NT2/D1 (cell line): ENCODE measurements around the gene ADAMTS12.

Source experiments
- DNase-seq: peaks from one replicate; pipeline ENCODE4 v3.0.0-alpha.2; 2011; ENCODE audit warnings: low read depth, low spot score
- H3K27me3 ChIP-seq: 2 replicates; pipeline ENCODE4 v1.6.0; 2011; ENCODE audit warnings: mild to moderate bottlenecking; ENCODE audit not compliant: insufficient read length, insufficient read depth
- H3K36me3 ChIP-seq: 2 replicates; pipeline ENCODE4 v1.6.1; 2011; ENCODE audit warnings: mild to moderate bottlenecking, low read length, mixed read lengths; ENCODE audit not compliant: insufficient read depth, insufficient read length
- H3K4me1 ChIP-seq: 2 replicates; pipeline ENCODE4 v1.5.1; 2011; ENCODE audit not compliant: insufficient read depth, insufficient read length
- H3K4me3 ChIP-seq: 2 replicates; pipeline ENCODE4 v1.5.1; 2011; ENCODE audit warnings: low read depth; ENCODE audit not compliant: insufficient read length
- H3K9ac ChIP-seq: 2 replicates; pipeline ENCODE4 v1.6.0; 2011; ENCODE audit warnings: low read depth; ENCODE audit not compliant: insufficient read length
- H3K9me3 ChIP-seq: 2 replicates; pipeline ENCODE4 v1.5.1; 2011; ENCODE audit warnings: mild to moderate bottlenecking, low read length; ENCODE audit not compliant: insufficient read depth
- SUZ12 ChIP-seq: IDR thresholded peaks from 2 replicates; pipeline ENCODE4 v1.6.1; 2011; ENCODE audit not compliant: insufficient read length, insufficient read depth; ENCODE audit errors: extremely low read depth
- YY1 ChIP-seq: IDR thresholded peaks from 2 replicates; pipeline ENCODE4 v1.6.1; 2011; ENCODE audit not compliant: insufficient read length, insufficient read depth
- ZNF274 ChIP-seq: IDR thresholded peaks from 2 replicates; pipeline ENCODE4 v1.6.1; 2011; ENCODE audit warnings: mild to moderate bottlenecking, low read depth, low read length

The ADAMTS12 gene

DNA sequence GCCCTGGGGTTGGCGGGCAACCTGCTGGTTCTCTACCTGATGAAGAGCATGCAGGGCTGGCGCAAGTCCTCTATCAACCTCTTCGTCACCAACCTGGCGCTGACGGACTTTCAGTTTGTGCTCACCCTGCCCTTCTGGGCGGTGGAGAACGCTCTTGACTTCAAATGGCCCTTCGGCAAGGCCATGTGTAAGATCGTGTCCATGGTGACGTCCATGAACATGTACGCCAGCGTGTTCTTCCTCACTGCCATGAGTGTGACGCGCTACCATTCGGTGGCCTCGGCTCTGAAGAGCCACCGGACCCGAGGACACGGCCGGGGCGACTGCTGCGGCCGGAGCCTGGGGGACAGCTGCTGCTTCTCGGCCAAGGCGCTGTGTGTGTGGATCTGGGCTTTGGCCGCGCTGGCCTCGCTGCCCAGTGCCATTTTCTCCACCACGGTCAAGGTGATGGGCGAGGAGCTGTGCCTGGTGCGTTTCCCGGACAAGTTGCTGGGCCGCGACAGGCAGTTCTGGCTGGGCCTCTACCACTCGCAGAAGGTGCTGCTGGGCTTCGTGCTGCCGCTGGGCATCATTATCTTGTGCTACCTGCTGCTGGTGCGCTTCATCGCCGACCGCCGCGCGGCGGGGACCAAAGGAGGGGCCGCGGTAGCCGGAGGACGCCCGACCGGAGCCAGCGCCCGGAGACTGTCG is 45.4 kb upstream of the ADAMTS12 start:
- H3K4me3 ChIP-seq: no peak overlapping the region
- no peaks in the 10 kb centered on the region for H3K9me3 ChIP-seq
- TF ChIP-seq SUZ12 (no peak), YY1 (no peak), ZNF274 (no peak)

DNA sequence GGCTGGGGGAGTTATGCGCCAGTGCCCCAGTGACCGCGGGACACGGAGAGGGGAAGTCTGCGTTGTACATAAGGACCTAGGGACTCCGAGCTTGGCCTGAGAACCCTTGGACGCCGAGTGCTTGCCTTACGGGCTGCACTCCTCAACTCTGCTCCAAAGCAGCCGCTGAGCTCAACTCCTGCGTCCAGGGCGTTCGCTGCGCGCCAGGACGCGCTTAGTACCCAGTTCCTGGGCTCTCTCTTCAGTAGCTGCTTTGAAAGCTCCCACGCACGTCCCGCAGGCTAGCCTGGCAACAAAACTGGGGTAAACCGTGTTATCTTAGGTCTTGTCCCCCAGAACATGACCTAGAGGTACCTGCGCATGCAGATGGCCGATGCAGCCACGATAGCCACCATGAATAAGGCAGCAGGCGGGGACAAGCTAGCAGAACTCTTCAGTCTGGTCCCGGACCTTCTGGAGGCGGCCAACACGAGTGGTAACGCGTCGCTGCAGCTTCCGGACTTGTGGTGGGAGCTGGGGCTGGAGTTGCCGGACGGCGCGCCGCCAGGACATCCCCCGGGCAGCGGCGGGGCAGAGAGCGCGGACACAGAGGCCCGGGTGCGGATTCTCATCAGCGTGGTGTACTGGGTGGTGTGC is 44.7 kb upstream of the ADAMTS12 start, which contains the start of gene RXFP3:
TSS of gene RXFP3 (plus strand) at position 6 of the 636 bp plus-strand sequence. CDS start at position 361, 355 bp downstream.
- Histone ChIP-seq H3K36me3 (no peaks in the 10 kb centered on the region), H3K9ac (peak within 1 kb of the TSS; percentile 42), H3K27me3 (peaks cover 31% of the 10 kb centered on the region), H3K9me3 (no peaks in the 10 kb centered on the region), H3K4me1 (no peaks in the 10 kb centered on the region), H3K4me3 (peak within 1 kb of the TSS; percentile 54)
- no peak for DNase-seq
- TF ChIP-seq SUZ12: no peak

More for the DNA sequence above, 45.4 kb upstream of the ADAMTS12 start:
- Histone ChIP-seq H3K9ac (no peak overlapping the region), H3K36me3 (no peaks in the 10 kb centered on the region), H3K27me3 (peaks cover 31% of the 10 kb centered on the region), H3K4me1 (no peaks in the 10 kb centered on the region)
- DNase-seq: no peak

DNA sequence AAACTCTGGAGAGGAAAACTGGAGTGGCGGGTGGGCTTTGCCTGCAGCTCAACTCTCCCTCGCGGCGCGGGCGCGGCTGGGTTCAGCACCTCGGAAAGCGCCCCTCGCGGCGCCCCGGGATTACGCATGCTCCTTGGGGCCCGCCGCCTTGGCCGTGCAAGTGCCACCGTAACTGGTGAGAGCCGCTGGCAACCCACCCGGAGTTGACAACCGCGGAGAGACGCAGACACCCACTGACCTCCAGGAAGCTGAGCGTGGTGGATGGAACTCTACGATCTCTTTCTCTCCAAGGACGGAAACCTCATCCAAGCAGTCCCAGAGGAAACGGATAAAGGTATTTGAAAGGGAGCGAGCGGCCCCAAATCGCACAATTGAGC is 44.2 kb upstream of the ADAMTS12 start:
- Histone ChIP-seq H3K9ac (peak overlapping the region; percentile 42), H3K36me3 (no peaks in the 10 kb centered on the region), H3K4me1 (no peaks in the 10 kb centered on the region), H3K4me3 (peak overlapping the region; percentile 54), H3K9me3 (no peaks in the 10 kb centered on the region), H3K27me3 (peaks cover 31% of the 10 kb centered on the region)
- TF ChIP-seq ZNF274: no peak
- no peak for TF ChIP-seq YY1
- no peak for TF ChIP-seq SUZ12
- peak; percentile 40 for DNase-seq

DNA sequence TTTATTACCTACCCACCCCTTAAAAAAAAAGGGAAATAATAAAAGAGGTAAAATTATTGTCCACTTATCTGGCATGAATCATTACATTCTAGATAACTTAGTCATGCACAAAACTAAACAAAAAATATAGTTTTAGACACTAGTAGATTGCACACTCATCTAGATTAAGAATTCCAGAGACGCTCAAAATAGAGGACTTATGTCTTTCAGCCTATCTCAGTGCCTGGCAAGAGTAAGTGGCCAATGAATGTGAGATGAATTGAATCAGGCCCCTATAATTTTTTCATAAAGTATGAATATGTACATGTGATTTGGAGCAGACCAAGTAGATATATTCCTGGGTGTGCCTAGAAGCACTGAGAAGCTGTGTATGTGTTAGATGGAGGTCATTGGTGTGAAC is 42.4 kb upstream of the ADAMTS12 start:
- H3K36me3 ChIP-seq: no peaks in the 10 kb centered on the region
- H3K4me1 ChIP-seq: no peaks in the 10 kb centered on the region
- peaks cover 31% of the 10 kb centered on the region for H3K27me3 ChIP-seq
- H3K9me3 ChIP-seq: no peaks in the 10 kb centered on the region
- no peak for DNase-seq
- TF ChIP-seq SUZ12: no peak
- H3K9ac ChIP-seq: no peak overlapping the region
- H3K4me3 ChIP-seq: no peak overlapping the region

DNA sequence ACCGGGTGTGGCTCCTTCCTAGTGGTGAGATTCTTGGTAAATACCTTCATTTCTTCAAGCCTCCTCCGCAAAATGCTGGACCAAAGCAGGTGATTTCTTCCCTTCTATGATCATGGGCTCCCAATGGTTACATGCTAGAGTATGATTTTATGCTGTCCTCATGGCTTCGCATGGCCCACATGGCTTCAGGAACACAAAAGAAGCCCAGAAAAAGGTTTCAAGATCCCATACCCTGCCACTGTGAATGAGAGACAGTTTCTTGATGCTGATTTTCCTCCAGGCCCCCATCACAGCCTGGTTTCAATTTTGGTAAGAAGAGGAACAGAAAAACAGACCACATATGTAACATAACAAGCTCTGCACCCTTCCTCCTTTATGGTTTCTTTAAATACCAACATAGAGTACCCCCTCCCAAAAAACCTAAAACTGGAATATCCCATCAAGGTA is 42.0 kb upstream of the ADAMTS12 start:
- no peaks in the 10 kb centered on the region for H3K36me3 ChIP-seq
- no peak overlapping the region for H3K4me3 ChIP-seq
- no peaks in the 10 kb centered on the region for H3K9me3 ChIP-seq
- H3K4me1 ChIP-seq: no peaks in the 10 kb centered on the region
- H3K9ac ChIP-seq: no peak overlapping the region
- DNase-seq: no peak
- peaks cover 31% of the 10 kb centered on the region for H3K27me3 ChIP-seq
- TF ChIP-seq ZNF274 (no peak), SUZ12 (no peak), YY1 (no peak)

DNA sequence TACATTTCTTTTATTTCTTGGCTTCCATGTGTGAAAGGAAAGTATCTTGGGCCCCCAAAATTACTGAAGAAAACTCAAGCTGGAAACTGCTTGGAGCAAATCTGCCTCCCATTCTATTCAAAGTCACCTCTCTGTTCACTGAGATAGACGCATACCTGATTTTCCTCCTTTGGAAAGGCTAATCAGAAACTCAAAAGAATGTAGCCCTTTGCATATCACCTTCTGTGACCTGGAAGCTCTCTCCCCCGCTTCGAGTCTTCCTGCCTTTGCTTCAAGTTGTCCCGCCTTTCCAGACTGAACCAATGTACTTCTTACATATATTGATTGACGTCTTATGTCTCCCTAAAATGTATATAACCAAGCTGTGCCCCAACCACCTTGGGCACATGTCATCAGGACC is 39.3 kb upstream of the ADAMTS12 start:
- Histone ChIP-seq H3K9me3 (no peaks in the 10 kb centered on the region), H3K4me1 (no peaks in the 10 kb centered on the region), H3K4me3 (no peak overlapping the region), H3K36me3 (no peaks in the 10 kb centered on the region), H3K9ac (no peak overlapping the region), H3K27me3 (peaks cover 12% of the 10 kb centered on the region)
- DNase-seq: peak; percentile 20
- no peak for TF ChIP-seq SUZ12
- TF ChIP-seq ZNF274: no peak
- TF ChIP-seq YY1: no peak

DNA sequence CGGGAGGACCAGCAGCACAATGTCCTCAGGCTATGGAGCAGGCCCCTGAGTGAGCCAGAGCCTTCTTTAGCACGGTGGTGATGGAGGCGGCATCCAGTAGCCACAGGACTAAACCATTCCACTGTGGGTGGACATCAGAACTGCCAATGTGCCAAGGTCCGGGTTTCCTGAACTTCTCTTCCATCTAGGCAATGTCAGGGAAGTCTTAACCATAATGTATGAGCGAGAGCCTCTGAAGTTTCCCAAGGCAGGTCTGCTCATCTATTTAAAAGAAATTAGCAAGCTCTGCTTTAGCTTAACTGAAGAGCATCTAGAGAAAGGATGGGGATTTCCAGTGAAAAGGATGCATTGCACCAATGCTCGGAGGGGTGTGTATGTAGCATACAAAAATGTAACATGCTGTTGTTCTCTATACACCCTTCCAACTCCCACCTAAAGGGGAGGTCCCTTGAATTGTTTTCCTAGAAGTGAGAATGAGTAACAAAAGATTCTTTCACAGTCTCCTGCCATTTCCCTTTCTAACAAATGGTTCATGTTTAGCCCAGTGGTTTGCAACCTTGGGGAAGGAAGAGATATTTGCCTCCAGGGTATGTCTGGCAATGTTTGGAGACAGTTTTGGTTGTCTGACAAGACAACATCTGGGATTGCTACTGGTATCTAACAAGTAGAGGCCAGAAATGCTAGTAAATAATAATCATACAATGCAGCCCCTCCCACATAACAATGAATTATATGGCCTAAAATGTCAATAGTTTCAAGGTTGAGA is 38.3 kb upstream of the ADAMTS12 start:
- no peak overlapping the region for H3K4me3 ChIP-seq
- H3K9ac ChIP-seq: no peak overlapping the region
- H3K36me3 ChIP-seq: no peaks in the 10 kb centered on the region
- H3K9me3 ChIP-seq: no peaks in the 10 kb centered on the region
- TF ChIP-seq ZNF274: no peak
- TF ChIP-seq YY1: no peak
- no peak for TF ChIP-seq SUZ12
- no peak for DNase-seq
- peaks cover 2% of the 10 kb centered on the region for H3K27me3 ChIP-seq
- H3K4me1 ChIP-seq: no peaks in the 10 kb centered on the region
